Heart left ventricle (tissue), 13 donors: Measurements from ENCODE around the gene SCRN1.

Experiments
- POLR2A ChIP-seq, 2 donors: fragments of 450-650 bp; IDR thresholded peaks; one replicate each; pipeline ENCODE4 v1.6.1; 2017; ENCODE audit warnings: antibody characterized with exemption in 2 of 2, mild to moderate bottlenecking in 2 of 2, moderate library complexity in 2 of 2
- TF ChIP-seq, protein P1 (sequence below), 12 donors: fragments of 200-600 bp; sonication (generic) in 4 of 12; IDR thresholded peaks; one replicate each; pipeline versions ENCODE4 v1.5.0 to v1.8.0; 2018 to 2022; ENCODE audit warnings: antibody characterized with exemption in 12 of 12, mild to moderate bottlenecking in 5 of 12
- donor health status: ischemic (EF 13 %, LVEDD 7.1; RV severe dilation, severe dysfunction).
- donor health status: DM: no; HTN: yes; CAD: no.
- donor health status: DM: no; HTN: no; CAD: no.
- donor health status: ischemic (EF 25% LVEDD 6.9; RV normal size, moderate dysfunction).
- donor health status: ischemic (EF 25% LVEDD 5.7; RV mildly dilated, moderate dysfunction).
- donor health status: ischemic (EF 35%, LVEDD 5.7; RV mildly dilated, moderate dysfunction).
- donor health status: nonischemic (EF 11% LVEDD 7.7; RV severe dilation, severe dysfunction).
- donor health status: DM: yes; HTN: yes; CAD: no.
- donor health status: PGD.
- donor health status: ischemic (EF 29% LVEDD 5.4; RV normal size, mild dysfunction).
- donor health status: nonischemic (EF 23%, LVEDD 6.1; RV moderate dilation, normal function).

DNA sequence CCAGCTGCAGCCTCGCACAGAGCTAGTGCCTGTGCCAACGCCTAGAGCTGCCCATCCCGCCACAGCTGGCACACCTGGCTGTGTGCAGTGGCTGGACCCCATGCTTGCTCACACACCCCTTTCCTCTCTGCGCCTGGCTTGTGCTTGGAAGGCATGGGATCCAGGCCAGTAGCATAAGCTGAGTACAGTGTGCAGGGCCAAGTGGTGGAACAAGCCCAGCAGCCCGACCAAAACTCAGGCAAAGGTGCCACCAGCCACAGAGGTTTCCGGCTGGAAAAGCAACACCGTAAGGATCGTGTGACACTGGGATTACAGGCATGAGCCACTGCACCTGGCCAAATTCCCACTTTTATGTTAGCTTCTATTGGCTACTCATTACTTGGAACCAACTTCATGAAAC lies 38.4 kb downstream of the SCRN1 start:
- TF ChIP-seq, protein P1, sequence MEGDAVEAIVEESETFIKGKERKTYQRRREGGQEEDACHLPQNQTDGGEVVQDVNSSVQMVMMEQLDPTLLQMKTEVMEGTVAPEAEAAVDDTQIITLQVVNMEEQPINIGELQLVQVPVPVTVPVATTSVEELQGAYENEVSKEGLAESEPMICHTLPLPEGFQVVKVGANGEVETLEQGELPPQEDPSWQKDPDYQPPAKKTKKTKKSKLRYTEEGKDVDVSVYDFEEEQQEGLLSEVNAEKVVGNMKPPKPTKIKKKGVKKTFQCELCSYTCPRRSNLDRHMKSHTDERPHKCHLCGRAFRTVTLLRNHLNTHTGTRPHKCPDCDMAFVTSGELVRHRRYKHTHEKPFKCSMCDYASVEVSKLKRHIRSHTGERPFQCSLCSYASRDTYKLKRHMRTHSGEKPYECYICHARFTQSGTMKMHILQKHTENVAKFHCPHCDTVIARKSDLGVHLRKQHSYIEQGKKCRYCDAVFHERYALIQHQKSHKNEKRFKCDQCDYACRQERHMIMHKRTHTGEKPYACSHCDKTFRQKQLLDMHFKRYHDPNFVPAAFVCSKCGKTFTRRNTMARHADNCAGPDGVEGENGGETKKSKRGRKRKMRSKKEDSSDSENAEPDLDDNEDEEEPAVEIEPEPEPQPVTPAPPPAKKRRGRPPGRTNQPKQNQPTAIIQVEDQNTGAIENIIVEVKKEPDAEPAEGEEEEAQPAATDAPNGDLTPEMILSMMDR (IDR thresholded peaks at IDR 0.05), result no peak
- TF ChIP-seq POLR2A (IDR thresholded peaks at IDR 0.05), result no peak
